Astrocyte (in vitro differentiated cells and primary cell): ENCODE measurements around the gene SYNGR4. TPM values are rescaled to one million over a fixed set of nuclear protein-coding genes. Genes with fewer than 3 reads are reported as not detected.

Experiments used
- DNase-seq: peaks from one replicate; pipeline ENCODE4 v3.0.0-alpha.2; 2010; ENCODE audit warnings: low read depth
- FAIRE-seq: peaks from 2 replicates; lab custom pipeline; 2011; peaks lifted over from hg19 to GRCh38; lab: Jason Lieb, UNC
- H2AFZ ChIP-seq: 2 replicates; pipeline ENCODE4 v1.6.0; 2012; ENCODE audit warnings: low read depth, low read length, inconsistent platforms
- H3K27ac ChIP-seq: 2 replicates; pipeline ENCODE4 v1.5.1; 2011; ENCODE audit warnings: low read depth, low read length, inconsistent platforms
- H3K27me3 ChIP-seq: 2 replicates; pipeline ENCODE4 v1.6.0; 2011; ENCODE audit warnings: low read length, inconsistent platforms; ENCODE audit not compliant: insufficient read depth
- H3K36me3 ChIP-seq: 2 replicates; pipeline ENCODE4 v1.5.1; 2011; ENCODE audit warnings: low read length, inconsistent platforms; ENCODE audit not compliant: insufficient read depth
- H3K4me1 ChIP-seq: 2 replicates; pipeline ENCODE4 v1.5.1; 2011; ENCODE audit warnings: low read length, inconsistent platforms; ENCODE audit not compliant: insufficient read depth
- H3K4me2 ChIP-seq: 2 replicates; pipeline ENCODE4 v1.6.0; 2012; ENCODE audit warnings: low read length, inconsistent platforms
- H3K4me3 ChIP-seq: 2 replicates; pipeline ENCODE4 v1.5.1; 2011; ENCODE audit warnings: low read depth, mild to moderate bottlenecking, low read length, inconsistent platforms; ENCODE audit not compliant: insufficient read depth
- H3K79me2 ChIP-seq: 2 replicates; pipeline ENCODE4 v1.6.0; 2012; ENCODE audit warnings: mild to moderate bottlenecking, low read length, inconsistent platforms; ENCODE audit not compliant: insufficient read depth
- H3K9ac ChIP-seq: 2 replicates; pipeline ENCODE4 v1.6.0; 2012; ENCODE audit warnings: mild to moderate bottlenecking, low read length, inconsistent platforms
- H3K9me3 ChIP-seq: 2 replicates; pipeline ENCODE4 v1.5.1; 2012; ENCODE audit warnings: low read depth, mild to moderate bottlenecking, low read length, inconsistent platforms; ENCODE audit not compliant: insufficient read depth
- H4K20me1 ChIP-seq: 2 replicates; pipeline ENCODE4 v1.6.0; 2012; ENCODE audit warnings: low read length, inconsistent platforms; ENCODE audit not compliant: insufficient read depth
- H3K27ac Mint-ChIP-seq: one replicate; pipeline ENCODE4 v1.8.0; 2021; ENCODE audit warnings: mild to moderate bottlenecking, mixed read lengths; ENCODE audit not compliant: unreplicated experiment
- H3K27me3 Mint-ChIP-seq: one replicate; pipeline ENCODE4 v1.8.0; 2021; ENCODE audit warnings: low read depth, mixed read lengths; ENCODE audit not compliant: unreplicated experiment
- H3K36me3 Mint-ChIP-seq: one replicate; pipeline ENCODE4 v1.8.0; 2021; ENCODE audit warnings: low read depth, mixed read lengths; ENCODE audit not compliant: unreplicated experiment
- H3K4me1 Mint-ChIP-seq: one replicate; pipeline ENCODE4 v1.8.0; 2021; ENCODE audit warnings: low read depth, mixed read lengths; ENCODE audit not compliant: unreplicated experiment
- H3K4me3 Mint-ChIP-seq: one replicate; pipeline ENCODE4 v1.8.0; 2021; ENCODE audit warnings: mild to moderate bottlenecking, moderate library complexity, mixed read lengths; ENCODE audit not compliant: unreplicated experiment
- H3K9me3 Mint-ChIP-seq: one replicate; pipeline ENCODE4 v1.8.0; 2021; ENCODE audit warnings: mild to moderate bottlenecking, mixed read lengths; ENCODE audit not compliant: unreplicated experiment
- CTCF ChIP-seq: IDR thresholded peaks from 2 replicates; pipeline ENCODE4 v1.5.1; 2011; ENCODE audit warnings: low read depth, mild to moderate bottlenecking, inconsistent platforms, low read length, moderate library complexity; ENCODE audit not compliant: insufficient read depth
- EZH2 ChIP-seq: IDR thresholded peaks from 2 replicates; pipeline ENCODE4 v1.6.1; 2012; ENCODE audit warnings: mild to moderate bottlenecking, low read length, inconsistent platforms; ENCODE audit not compliant: insufficient read depth
- total RNA-seq: library from RNA; stranded (reverse); gene quantifications from 2 replicates; pipeline ENCODE4 v1.2.1, GENCODE V29; 2021

SYNGR4 gene
- total RNA-seq, 1 donor from 2014 or later: not detected

GRCh38 chr19:48379058-48379457, 14.9 kb downstream of the SYNGR4 start:
- Mint-ChIP-seq H3K4me1 (peaks cover under 1% of the 10 kb centered on the region), H3K27ac (no peak overlapping the region), H3K36me3 (peaks cover 14% of the 10 kb centered on the region), H3K27me3 (peaks cover 9% of the 10 kb centered on the region), H3K4me3 (no peak overlapping the region), H3K9me3 (no peaks in the 10 kb centered on the region)
- no peak for TF ChIP-seq CTCF
- no peak for TF ChIP-seq EZH2
- Histone ChIP-seq H2AFZ (no peak overlapping the region), H3K4me2 (no peak overlapping the region), H3K36me3 (peaks cover 16% of the 10 kb centered on the region), H4K20me1 (peaks cover 16% of the 10 kb centered on the region), H3K9ac (no peak overlapping the region), H3K4me3 (no peak overlapping the region), H3K79me2 (no peaks in the 10 kb centered on the region), H3K27ac (no peak overlapping the region), H3K9me3 (no peaks in the 10 kb centered on the region), H3K4me1 (no peaks in the 10 kb centered on the region), H3K27me3 (no peaks in the 10 kb centered on the region)
- FAIRE-seq: no peak
- DNase-seq: no peak

DNA sequence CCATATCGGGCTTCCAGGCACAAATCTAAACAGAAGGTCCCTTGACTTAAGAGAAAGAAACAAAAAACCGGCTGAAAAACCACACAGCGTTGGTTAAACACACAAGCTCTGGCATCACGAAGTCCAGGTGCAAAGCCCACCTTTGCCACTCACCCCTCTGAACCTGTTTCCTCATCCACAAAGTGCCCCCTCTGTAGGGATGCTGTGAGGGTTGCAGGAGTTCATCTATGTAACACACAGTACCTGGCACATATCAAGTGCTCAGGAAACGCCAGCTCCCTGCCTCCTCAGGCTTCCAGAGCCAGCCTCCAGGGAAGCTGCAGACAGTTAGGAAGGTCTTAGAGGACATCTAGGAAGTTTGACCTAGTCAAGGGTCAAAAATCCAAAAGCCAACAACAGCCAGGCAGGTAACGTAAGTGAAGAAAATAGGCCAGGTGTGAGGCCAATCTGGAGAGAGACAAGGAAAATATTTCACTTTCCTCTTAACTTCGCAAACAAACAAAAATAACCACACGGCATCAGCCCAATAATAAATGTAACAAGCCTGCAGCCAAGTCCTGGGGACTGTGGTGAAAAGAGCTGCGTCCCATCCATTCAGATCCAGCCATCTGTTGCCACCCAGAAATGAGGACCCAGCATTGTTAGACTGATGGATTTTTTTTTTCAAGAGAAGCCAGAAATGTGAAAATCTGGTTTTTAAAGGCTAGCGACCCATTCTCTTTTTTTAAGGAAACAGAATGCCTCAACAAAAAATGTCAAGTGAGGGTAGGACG, 17.2 kb downstream of the SYNGR4 start:
- no peak for FAIRE-seq

More for the DNA sequence above, 17.2 kb downstream of the SYNGR4 start:
- Histone ChIP-seq H3K4me1 (no peaks in the 10 kb centered on the region), H3K4me2 (no peak overlapping the region), H3K36me3 (peaks cover 34% of the 10 kb centered on the region), H3K9me3 (no peaks in the 10 kb centered on the region), H3K4me3 (no peak overlapping the region), H4K20me1 (peaks cover 35% of the 10 kb centered on the region), H3K27ac (no peak overlapping the region), H3K9ac (no peak overlapping the region), H3K79me2 (peaks cover 9% of the 10 kb centered on the region), H3K27me3 (no peaks in the 10 kb centered on the region), H2AFZ (no peak overlapping the region)
- peaks cover 3% of the 10 kb centered on the region for H3K4me1 Mint-ChIP-seq
- no peaks in the 10 kb centered on the region for H3K27me3 Mint-ChIP-seq
- no peak for DNase-seq
- no peaks in the 10 kb centered on the region for H3K9me3 Mint-ChIP-seq
- H3K36me3 Mint-ChIP-seq: peaks cover 17% of the 10 kb centered on the region
- no peak overlapping the region for H3K27ac Mint-ChIP-seq
- no peak overlapping the region for H3K4me3 Mint-ChIP-seq
- no peak for TF ChIP-seq CTCF
- no peak for TF ChIP-seq EZH2
